ENCODE data around the gene RPGRIP1. TPM values are rescaled to one million over a fixed set of nuclear protein-coding genes. Genes with fewer than 3 reads are reported as not detected.

The RPGRIP1 gene
- polyA plus RNA-seq, 1 donor: 0.49 TPM

DNA sequence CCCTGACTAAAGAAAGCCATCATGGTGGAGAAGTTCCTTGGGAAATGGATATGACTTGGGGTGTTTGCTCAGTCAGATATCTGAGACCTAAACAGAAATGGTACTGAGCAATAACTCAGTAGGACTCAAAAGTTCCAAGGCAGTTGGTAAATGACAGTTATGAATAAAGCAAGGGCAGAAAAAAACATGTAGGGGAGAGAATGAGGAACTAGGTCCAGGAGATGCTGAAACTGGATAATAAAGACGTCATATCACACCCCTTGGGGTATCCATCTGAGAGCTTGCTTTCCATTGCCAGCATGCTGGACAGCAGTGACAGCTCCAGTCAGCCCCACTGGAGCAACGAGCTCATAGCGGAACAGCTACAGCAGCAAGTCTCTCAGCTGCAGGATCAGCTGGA is 37.5 kb downstream of the RPGRIP1 start:
- DNase-seq: no peak
- Histone ChIP-seq H3K36me3 (ENCODE audit: control insufficient read depth, insufficient read depth, low read length) (no peaks in the 10 kb centered on the region), H3K4me3 (ENCODE audit: low read length) (no peak overlapping the region), H3K27ac (ENCODE audit: low read length) (no peak overlapping the region), H3K4me1 (ENCODE audit: control insufficient read depth, insufficient read depth, low read length) (no peaks in the 10 kb centered on the region), H3K9me3 (ENCODE audit: control insufficient read depth, low read depth, low read length) (no peaks in the 10 kb centered on the region), H3K27me3 (ENCODE audit: control insufficient read depth, insufficient read depth, low read length) (peaks cover 3% of the 10 kb centered on the region)
- 60% methylated on average over 1 of the region's 3 CpGs for WGBS (ENCODE audit: insufficient coverage, low lambda C conversion rate)

DNA sequence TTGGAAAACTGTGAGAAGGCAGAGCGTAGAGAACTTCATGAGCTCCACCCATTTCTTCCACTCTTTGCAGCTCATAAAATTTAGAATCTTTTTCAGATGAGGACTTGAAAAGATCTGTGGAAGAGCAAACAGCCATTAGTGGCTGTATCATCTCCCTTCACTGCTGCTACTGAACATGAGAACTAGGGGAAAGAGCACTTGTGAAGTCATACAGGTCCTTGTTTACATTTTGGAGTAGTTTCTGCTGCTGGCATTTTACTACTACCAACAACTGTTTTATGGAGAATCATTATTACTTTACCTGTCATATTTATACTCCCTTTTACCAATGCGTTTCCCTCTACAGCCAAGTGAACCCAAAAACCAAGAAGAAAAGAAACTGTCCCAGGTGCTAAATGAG is 41.0 kb downstream of the RPGRIP1 start:
- Histone ChIP-seq H3K27me3 (ENCODE audit: control insufficient read depth, insufficient read depth, low read length) (peaks cover 3% of the 10 kb centered on the region), H3K36me3 (ENCODE audit: control insufficient read depth, insufficient read depth, low read length) (no peaks in the 10 kb centered on the region), H3K4me1 (ENCODE audit: control insufficient read depth, insufficient read depth, low read length) (no peaks in the 10 kb centered on the region), H3K9me3 (ENCODE audit: control insufficient read depth, low read depth, low read length) (no peaks in the 10 kb centered on the region), H3K27ac (ENCODE audit: low read length) (no peak overlapping the region), H3K4me3 (ENCODE audit: low read length) (no peak overlapping the region)
- DNase-seq: no peak
- 83% methylated on average over 1 of the region's 2 CpGs for WGBS (ENCODE audit: insufficient coverage, low lambda C conversion rate)

DNA sequence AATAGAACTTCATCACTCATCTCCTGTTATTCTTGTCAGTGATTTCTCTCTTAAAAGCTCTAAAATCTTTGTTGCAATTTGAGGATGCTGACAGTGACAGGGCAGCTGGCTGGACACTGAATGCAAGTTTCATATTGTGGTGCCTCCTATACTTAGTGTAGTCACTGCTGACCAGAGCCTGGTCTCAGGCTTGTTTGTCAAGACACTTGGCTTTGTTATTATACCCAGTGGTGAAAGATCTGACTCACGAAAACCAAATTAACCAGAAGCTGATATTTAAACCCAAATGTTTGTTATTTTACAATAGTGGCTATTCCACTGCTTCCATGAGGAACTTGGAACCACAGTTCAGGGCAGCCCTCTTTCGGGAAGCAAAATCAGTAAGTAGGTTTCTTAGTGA is 42.8 kb downstream of the RPGRIP1 start:
- H3K9me3 ChIP-seq (ENCODE audit: control insufficient read depth, low read depth, low read length): no peaks in the 10 kb centered on the region
- DNase-seq: no peak
- H3K4me3 ChIP-seq (ENCODE audit: low read length): no peak overlapping the region
- H3K4me1 ChIP-seq (ENCODE audit: control insufficient read depth, insufficient read depth, low read length): no peaks in the 10 kb centered on the region
- WGBS (ENCODE audit: insufficient coverage, low lambda C conversion rate): no CpG with 5 or more reads among the region's 2 CpGs
- peaks cover 3% of the 10 kb centered on the region for H3K27me3 ChIP-seq (ENCODE audit: control insufficient read depth, insufficient read depth, low read length)
- H3K36me3 ChIP-seq (ENCODE audit: control insufficient read depth, insufficient read depth, low read length): no peaks in the 10 kb centered on the region
- no peak overlapping the region for H3K27ac ChIP-seq (ENCODE audit: low read length)

DNA sequence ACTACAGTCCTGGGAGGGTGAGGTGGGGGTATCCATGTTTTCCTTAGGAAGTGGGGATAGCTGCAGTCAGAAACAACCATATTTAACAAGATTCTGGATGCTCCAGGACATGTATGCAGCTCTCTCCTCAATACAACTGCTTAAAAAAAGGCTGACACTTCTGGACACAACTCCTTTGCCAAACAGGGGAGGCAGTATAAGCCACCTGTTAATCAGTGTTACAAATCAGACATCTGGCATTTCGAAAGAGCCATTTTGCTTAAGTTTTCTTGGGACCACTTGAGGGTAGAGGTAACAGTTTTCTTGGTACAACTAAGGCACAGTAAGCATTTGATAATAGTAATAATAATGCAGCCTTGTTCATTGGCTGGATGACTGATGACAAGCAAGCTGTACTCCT is 47.1 kb downstream of the RPGRIP1 start:
- DNase-seq: no peak

More for the DNA sequence above, 47.1 kb downstream of the RPGRIP1 start:
- Histone ChIP-seq H3K27ac (ENCODE audit: low read length) (no peak overlapping the region), H3K4me1 (ENCODE audit: control insufficient read depth, insufficient read depth, low read length) (no peaks in the 10 kb centered on the region), H3K27me3 (ENCODE audit: control insufficient read depth, insufficient read depth, low read length) (no peaks in the 10 kb centered on the region), H3K4me3 (ENCODE audit: low read length) (no peak overlapping the region), H3K9me3 (ENCODE audit: control insufficient read depth, low read depth, low read length) (no peaks in the 10 kb centered on the region), H3K36me3 (ENCODE audit: control insufficient read depth, insufficient read depth, low read length) (no peaks in the 10 kb centered on the region)
- no CpG with 5 or more reads among the region's 1 CpG for WGBS (ENCODE audit: insufficient coverage, low lambda C conversion rate)

Other genes with a start within 250 kb of the RPGRIP1 start
- gene TPPP2, start 249.9 kb upstream of the RPGRIP1 start, polyA plus RNA-seq: 0.16 TPM
- gene RNASE13, start 245.3 kb upstream of the RPGRIP1 start, polyA plus RNA-seq: 0.09 TPM
- 0.09 TPM for gene RNASE7, start 237.7 kb upstream of the RPGRIP1 start, polyA plus RNA-seq
- not detected for gene RNASE8, start 222.3 kb upstream of the RPGRIP1 start, polyA plus RNA-seq
- gene ARHGEF40, start 209.8 kb upstream of the RPGRIP1 start, polyA plus RNA-seq: 28.7 TPM
- gene ZNF219, start 181.4 kb upstream of the RPGRIP1 start, polyA plus RNA-seq: 45.2 TPM
- gene TMEM253, start 179.0 kb upstream of the RPGRIP1 start, polyA plus RNA-seq: 62.3 TPM
- gene OR5AU1, start 124.0 kb upstream of the RPGRIP1 start, polyA plus RNA-seq: not detected
- 668 TPM for gene HNRNPC, start 10.6 kb upstream of the RPGRIP1 start, polyA plus RNA-seq
- 81.9 TPM for gene SUPT16H, start 103.9 kb downstream of the RPGRIP1 start, polyA plus RNA-seq
- 40.0 TPM for gene CHD8, start 176.0 kb downstream of the RPGRIP1 start, polyA plus RNA-seq
- gene RAB2B, start 196.9 kb downstream of the RPGRIP1 start, polyA plus RNA-seq: 31.6 TPM
- 55.2 TPM for gene TOX4, start 197.1 kb downstream of the RPGRIP1 start, polyA plus RNA-seq
- 57.9 TPM for gene METTL3, start 231.3 kb downstream of the RPGRIP1 start, polyA plus RNA-seq
- gene SALL2, start 246.3 kb downstream of the RPGRIP1 start, polyA plus RNA-seq: 10.2 TPM